Gastrocnemius medialis (tissue), 4 donors: ENCODE data around the gene TMEM63C. TPM values are rescaled to one million over a fixed set of nuclear protein-coding genes. Genes with fewer than 3 reads are reported as not detected.
A peak's percentile ranks its signal among the peaks of the same experiment; 100 is the strongest.

ENCODE experiments used
- ATAC-seq, 2 donors: fragments of 150-250 bp; one replicate each; pipeline ENCODE4 v1.9.1; 2016
- DNase-seq, 2 donors: peaks; one replicate each; pipeline ENCODE4 v3.0.0-alpha.2; 2019
- H3K27ac ChIP-seq, 4 donors: fragments of 200-600 bp; sonication (generic); 1 replicate in 1 of 4; 2 replicates in 3 of 4; pipeline ENCODE4 v1.5.1; 2016 to 2018; ENCODE audit warnings: mild to moderate bottlenecking in 2 of 4, moderate library complexity in 1 of 4
- H3K27me3 ChIP-seq, 3 donors: fragments of 200-600 bp; sonication (generic) in 2 of 3; 1 replicate in 1 of 3; 2 replicates in 2 of 3; pipeline versions ENCODE4 v1.5.1 to v1.6.0; 2016 to 2019; ENCODE audit warnings: mild to moderate bottlenecking in 1 of 3, moderate library complexity in 1 of 3
- H3K36me3 ChIP-seq, 2 donors: fragments of 200-600 bp; sonication (generic) in 1 of 2; one replicate each; pipeline ENCODE4 v1.5.1; 2017 to 2018
- H3K4me1 ChIP-seq, 2 donors: fragments of 200-600 bp; sonication (generic) in 1 of 2; one replicate each; pipeline ENCODE4 v1.5.1; 2016 to 2017; ENCODE audit warnings: mild to moderate bottlenecking in 2 of 2
- H3K4me3 ChIP-seq, 4 donors: fragments of 200-600 bp; sonication (generic) in 3 of 4; 1 replicate in 1 of 4; 2 replicates in 3 of 4; pipeline ENCODE4 v1.5.1; 2016 to 2019; ENCODE audit warnings: mild to moderate bottlenecking in 2 of 4
- H3K9me3 ChIP-seq, 3 donors: fragments of 200-600 bp; sonication (generic) in 2 of 3; 1 replicate in 1 of 3; 2 replicates in 2 of 3; pipeline ENCODE4 v1.5.1; 2016 to 2019
- POLR2A ChIP-seq, 2 donors: fragments of 450-650 bp; IDR thresholded peaks; one replicate each; pipeline ENCODE4 v1.6.1; 2017; ENCODE audit warnings: antibody characterized with exemption in 2 of 2, mild to moderate bottlenecking in 2 of 2, moderate library complexity in 2 of 2
- in situ Hi-C, 4 donors: fragments of 200-750 bp; cut with MboI; loops; one replicate each; pipeline versions ENCODE4 v1.15.0 to v1.8.0; 2017; ENCODE audit warnings: low sequenced_read_pairs in 4 of 4
- intact Hi-C: fragments of 100-400 bp; cut with DNase I; formaldehyde crosslinking; loops from one replicate; pipeline ENCODE4 v1.15.1; 2023; ENCODE audit warnings: low total_unique reads
- total RNA-seq, 4 donors: library from RNA; depleted of rRNA; stranded (reverse); fragments of >200 nt; gene quantifications; one replicate each; pipeline versions ENCODE4 v1.1.0 to v1.2.3, GENCODE V29; 2016
- TF ChIP-seq, protein P1 (sequence below), 5 experiments: fragments of 450-650 bp in 3 of 5; fragments of 200-600 bp in 2 of 5; sonication (generic) in 2 of 5; IDR thresholded peaks in 4 of 5; conservative IDR thresholded peaks in 1 of 5; 1 replicate in 4 of 5; 2 replicates in 1 of 5; pipeline ENCODE4 v1.5.1; 2016 to 2019; ENCODE audit warnings: antibody characterized with exemption in 5 of 5, mild to moderate bottlenecking in 3 of 5, moderate library complexity in 3 of 5

Gene TMEM63C
- total RNA-seq, 4 donors from 2014 or later, result 0.05 TPM; not detected in 2

DNA sequence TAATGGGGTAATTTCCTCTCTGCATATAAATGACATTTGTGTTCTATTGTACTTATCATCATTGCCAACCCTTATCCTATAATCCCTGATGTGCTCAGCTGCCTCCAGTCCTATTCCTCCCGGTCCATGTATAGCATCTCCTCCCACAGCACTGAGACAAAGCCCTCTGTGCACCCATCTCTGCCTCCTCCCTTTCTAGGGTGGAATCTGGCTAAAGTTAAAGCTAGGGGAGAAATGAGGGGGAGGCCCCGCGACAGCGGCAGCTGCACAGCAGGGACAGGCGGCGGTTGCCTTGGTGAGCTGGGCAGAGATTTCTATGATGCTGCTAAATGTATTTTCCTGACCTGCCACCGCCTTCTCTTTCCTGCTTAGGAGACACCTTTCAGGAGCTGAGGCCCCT is 27.2 kb upstream of the TMEM63C start:
- Histone ChIP-seq H3K4me3 (no peak overlapping the region), H3K4me1 (peaks cover 8 to 9% of the 10 kb centered on the region in 2 donors), H3K36me3 (no peaks in the 10 kb centered on the region), H3K27ac (no peak overlapping the region), H3K9me3 (no peaks in the 10 kb centered on the region), H3K27me3 (peaks cover 0 to 3% (median 0%) of the 10 kb centered on the region in 3 donors)
- DNase-seq (no peak), ATAC-seq (no peak)
- in situ Hi-C loops (no loop called here), intact Hi-C loops (no loop called here)
- TF ChIP-seq POLR2A (IDR thresholded peaks at IDR 0.05), result no peak
- TF ChIP-seq, protein P1, sequence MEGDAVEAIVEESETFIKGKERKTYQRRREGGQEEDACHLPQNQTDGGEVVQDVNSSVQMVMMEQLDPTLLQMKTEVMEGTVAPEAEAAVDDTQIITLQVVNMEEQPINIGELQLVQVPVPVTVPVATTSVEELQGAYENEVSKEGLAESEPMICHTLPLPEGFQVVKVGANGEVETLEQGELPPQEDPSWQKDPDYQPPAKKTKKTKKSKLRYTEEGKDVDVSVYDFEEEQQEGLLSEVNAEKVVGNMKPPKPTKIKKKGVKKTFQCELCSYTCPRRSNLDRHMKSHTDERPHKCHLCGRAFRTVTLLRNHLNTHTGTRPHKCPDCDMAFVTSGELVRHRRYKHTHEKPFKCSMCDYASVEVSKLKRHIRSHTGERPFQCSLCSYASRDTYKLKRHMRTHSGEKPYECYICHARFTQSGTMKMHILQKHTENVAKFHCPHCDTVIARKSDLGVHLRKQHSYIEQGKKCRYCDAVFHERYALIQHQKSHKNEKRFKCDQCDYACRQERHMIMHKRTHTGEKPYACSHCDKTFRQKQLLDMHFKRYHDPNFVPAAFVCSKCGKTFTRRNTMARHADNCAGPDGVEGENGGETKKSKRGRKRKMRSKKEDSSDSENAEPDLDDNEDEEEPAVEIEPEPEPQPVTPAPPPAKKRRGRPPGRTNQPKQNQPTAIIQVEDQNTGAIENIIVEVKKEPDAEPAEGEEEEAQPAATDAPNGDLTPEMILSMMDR (IDR thresholded peaks at IDR 0.05 in 4 of 5, conservative IDR thresholded peaks at IDR 0.05 in 1 of 5), result no peak

DNA sequence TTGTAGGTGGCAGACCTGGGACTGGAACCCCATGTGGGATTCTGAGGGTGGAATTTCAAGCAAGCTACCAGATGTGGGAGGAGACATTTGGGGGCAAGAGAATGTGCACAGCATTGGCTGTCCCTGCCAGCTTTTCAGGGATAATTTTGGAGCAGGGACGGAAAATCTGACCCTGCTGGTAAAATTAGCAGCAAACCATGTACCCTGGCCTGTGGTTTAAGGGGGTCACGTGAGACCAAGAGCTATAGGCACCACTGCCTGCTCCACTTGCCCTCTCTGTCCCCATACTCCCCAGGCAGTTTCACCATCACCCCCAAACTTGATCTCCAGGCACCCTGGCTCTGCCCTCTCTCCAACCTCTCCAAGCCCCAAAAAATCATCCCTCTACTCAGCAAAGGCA is 26.5 kb upstream of the TMEM63C start:
- H3K9me3 ChIP-seq, result no peaks in the 10 kb centered on the region
- in situ Hi-C loops, result no loop called here
- no peak overlapping the region for H3K4me3 ChIP-seq
- H3K27me3 ChIP-seq, result peaks cover 0 to 3% (median 0%) of the 10 kb centered on the region in 3 donors
- intact Hi-C loops, result no loop called here
- H3K27ac ChIP-seq, result no peak overlapping the region
- peaks cover 8 to 9% of the 10 kb centered on the region in 2 donors for H3K4me1 ChIP-seq
- DNase-seq, result no peak
- H3K36me3 ChIP-seq, result no peaks in the 10 kb centered on the region
- no peak for ATAC-seq
- TF ChIP-seq POLR2A (IDR thresholded peaks at IDR 0.05), result no peak
- TF ChIP-seq, protein P1 (IDR thresholded peaks at IDR 0.05 in 4 of 5, conservative IDR thresholded peaks at IDR 0.05 in 1 of 5), result no peak

DNA sequence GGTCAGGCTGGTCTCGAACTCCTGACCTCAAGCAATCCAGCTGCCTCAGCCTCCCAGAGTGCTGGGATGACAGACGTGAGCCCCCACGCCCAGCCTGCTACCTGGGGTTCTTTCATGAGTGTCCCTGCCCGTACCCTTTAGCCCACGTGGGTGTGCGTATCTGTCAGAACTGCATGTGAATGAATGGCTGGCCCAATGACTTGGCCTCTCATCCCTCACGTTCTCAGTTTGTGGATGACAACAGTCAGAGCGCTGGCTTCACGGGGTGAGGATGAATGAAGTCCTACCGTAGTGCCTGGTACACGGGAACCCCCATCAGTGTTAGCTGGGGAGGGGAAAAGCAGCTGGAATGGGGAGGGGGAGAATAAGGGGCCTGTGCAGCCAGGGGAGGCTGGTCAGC is 23.9 kb upstream of the TMEM63C start:
- DNase-seq (no peak), ATAC-seq (peak in 1 of 2 donors; percentile 31)
- Histone ChIP-seq H3K4me3 (no peak overlapping the region), H3K27me3 (peaks cover 0 to 3% (median 0%) of the 10 kb centered on the region in 3 donors), H3K27ac (peak overlapping the region in 3 of 4 donors; percentile 24 to 38 (median 31)), H3K4me1 (peaks cover 8 to 9% of the 10 kb centered on the region in 2 donors), H3K9me3 (no peaks in the 10 kb centered on the region), H3K36me3 (no peaks in the 10 kb centered on the region)
- in situ Hi-C loops, result no loop called here
- intact Hi-C loops, result no loop called here
- TF ChIP-seq, protein P1 (IDR thresholded peaks at IDR 0.05 in 4 of 5, conservative IDR thresholded peaks at IDR 0.05 in 1 of 5), result no peak
- TF ChIP-seq POLR2A (IDR thresholded peaks at IDR 0.05), result no peak

DNA sequence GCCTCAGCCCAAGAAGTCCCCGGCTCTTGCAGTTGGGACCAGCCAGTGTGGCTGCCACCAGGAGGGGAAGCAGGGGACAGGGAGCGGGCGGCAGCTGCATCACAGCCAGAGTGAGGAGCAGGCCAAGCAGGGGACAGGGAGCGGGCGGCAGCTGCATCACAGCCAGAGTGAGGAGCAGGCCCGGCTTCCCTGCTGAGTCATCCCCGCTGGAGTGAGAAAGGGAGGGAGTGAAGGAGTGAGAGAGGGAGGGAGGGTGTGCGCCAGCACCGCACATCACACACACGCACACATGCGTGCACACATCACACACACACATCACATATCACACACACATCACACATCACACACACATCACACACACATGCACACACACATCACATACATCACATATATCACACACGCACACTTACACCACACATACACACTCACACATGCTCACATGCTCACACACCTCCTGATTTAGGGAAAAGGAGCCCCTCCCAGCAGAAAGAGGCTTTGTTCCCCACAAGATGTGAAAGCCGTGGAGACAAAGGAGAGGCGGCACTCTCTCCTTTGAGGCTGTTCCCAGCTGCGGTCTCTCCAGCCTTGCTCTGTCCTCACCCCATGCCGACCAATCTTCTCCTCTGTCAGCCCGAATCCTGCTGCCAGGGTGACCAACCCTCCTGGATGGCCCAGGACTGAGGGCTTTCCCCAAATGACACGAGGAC is 23.3 kb upstream of the TMEM63C start:
- intact Hi-C loops, result no loop called here
- Histone ChIP-seq H3K9me3 (no peaks in the 10 kb centered on the region), H3K4me3 (no peak overlapping the region), H3K4me1 (peaks cover 8 to 9% of the 10 kb centered on the region in 2 donors), H3K27me3 (peaks cover 0 to 3% (median 0%) of the 10 kb centered on the region in 3 donors), H3K27ac (peak overlapping the region in 3 of 4 donors; percentile 24 to 40 (median 38)), H3K36me3 (no peaks in the 10 kb centered on the region)
- in situ Hi-C loops, result no loop called here
- TF ChIP-seq POLR2A (IDR thresholded peaks at IDR 0.05), result no peak
- TF ChIP-seq, protein P1 (IDR thresholded peaks at IDR 0.05 in 4 of 5, conservative IDR thresholded peaks at IDR 0.05 in 1 of 5), result no peak
- peak; percentile 85 to 89 for ATAC-seq
- DNase-seq, result peak; percentile 13 to 62
